Measurements from ENCODE around the gene SEC31A.
"Not testable (repeated sequence)": the region's sequence is repeated elsewhere in the genome, so short reads cannot be mapped to it uniquely, and the experiment has no call there.

The SEC31A gene

DNA sequence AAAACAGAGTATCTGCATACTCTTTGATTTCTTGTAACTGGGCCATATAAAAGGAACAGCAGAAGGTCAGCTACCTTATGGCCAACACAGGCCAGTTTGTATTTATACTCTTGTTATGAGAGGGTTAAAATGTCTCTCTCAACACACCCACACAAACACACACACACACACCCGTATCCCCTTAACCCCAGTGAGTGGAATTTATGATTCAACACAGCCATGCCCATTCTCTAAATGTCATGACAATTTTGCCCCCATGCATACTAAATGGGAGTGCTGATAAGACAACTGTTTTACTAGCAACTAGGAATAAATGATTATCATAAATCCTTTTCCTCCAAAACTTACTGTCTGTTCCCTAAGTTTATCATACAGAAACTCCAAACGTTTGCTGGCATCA lies 70.3 kb downstream of the SEC31A start:
- H3F3A ChIP-seq (ENCODE audit: insufficient read depth, low read length) = no peaks in the 10 kb centered on the region
- no peak for TF ChIP-seq CTCF (IDR thresholded peaks at IDR 0.05; ENCODE audit: low read length)
- no peak for TF ChIP-seq EZH2phosphoT487 (IDR thresholded peaks at IDR 0.05; ENCODE audit: low read length)
- no peak for TF ChIP-seq EZH2 (optimal IDR thresholded peaks at IDR 0.05; ENCODE audit: low read depth, low read length)

GRCh38 chr4:82818664-82819662 lies 72.0 kb downstream of the SEC31A start:
- Histone ChIP-seq H3K36me3 (replicated peaks; ENCODE audit: insufficient read depth, low read length) (peaks cover 5% of the 10 kb centered on the region; the same call in 1 of the 2 replicates), H3K4me3 (ENCODE audit: low read length) (no peak overlapping the region), H3K27ac (ENCODE audit: low read length) (no peak overlapping the region)

More for the DNA sequence above, 70.3 kb downstream of the SEC31A start:
- DNase-seq = no peak
- Histone ChIP-seq H3K9me3 (replicated peaks; ENCODE audit: insufficient read depth, low read length) (no peaks in the 10 kb centered on the region), H3K4me3 (ENCODE audit: low read length) (no peak overlapping the region), H3K4me1 (ENCODE audit: low read length) (no peaks in the 10 kb centered on the region), H4K20me1 (ENCODE audit: insufficient read depth, low read length) (no peaks in the 10 kb centered on the region), H3K9me2 (replicated peaks; ENCODE audit: insufficient read depth, low read length) (no peaks in the 10 kb centered on the region), H3K9ac (ENCODE audit: low read length) (no peak overlapping the region), H3K27me3 (replicated peaks; ENCODE audit: insufficient read depth, low read length) (no peaks in the 10 kb centered on the region), H3K36me3 (replicated peaks; ENCODE audit: insufficient read depth, low read length) (peaks cover 5% of the 10 kb centered on the region; the same call in 1 of the 2 replicates), H3K79me2 (ENCODE audit: low read length) (no peaks in the 10 kb centered on the region), H3K27ac (ENCODE audit: low read length) (no peak overlapping the region), H3K4me2 (ENCODE audit: low read depth, low read length) (no peak overlapping the region), H2AFZ (ENCODE audit: low read length) (no peak overlapping the region)

GRCh38 chr4:82816874-82817273 lies 74.1 kb downstream of the SEC31A start:
- not testable (repeated sequence) for H3F3A ChIP-seq (ENCODE audit: insufficient read depth, low read length)

More at GRCh38 chr4:82818664-82819662, 72.0 kb downstream of the SEC31A start:
- Histone ChIP-seq H3K4me2 (ENCODE audit: low read depth, low read length) (no peak overlapping the region), H3K27me3 (replicated peaks; ENCODE audit: insufficient read depth, low read length) (no peaks in the 10 kb centered on the region), H3F3A (ENCODE audit: insufficient read depth, low read length) (no peaks in the 10 kb centered on the region), H2AFZ (ENCODE audit: low read length) (no peak overlapping the region), H3K79me2 (ENCODE audit: low read length) (no peaks in the 10 kb centered on the region), H3K9me3 (replicated peaks; ENCODE audit: insufficient read depth, low read length) (no peaks in the 10 kb centered on the region), H3K4me1 (ENCODE audit: low read length) (no peaks in the 10 kb centered on the region), H3K9me2 (replicated peaks; ENCODE audit: insufficient read depth, low read length) (no peaks in the 10 kb centered on the region), H3K9ac (ENCODE audit: low read length) (no peak overlapping the region), H4K20me1 (ENCODE audit: insufficient read depth, low read length) (no peaks in the 10 kb centered on the region)
- TF ChIP-seq EZH2phosphoT487 (IDR thresholded peaks at IDR 0.05; ENCODE audit: low read length) (no peak), EZH2 (optimal IDR thresholded peaks at IDR 0.05; ENCODE audit: low read depth, low read length) (no peak), CTCF (IDR thresholded peaks at IDR 0.05; ENCODE audit: low read length) (no peak)
- DNase-seq = no peak

DNA sequence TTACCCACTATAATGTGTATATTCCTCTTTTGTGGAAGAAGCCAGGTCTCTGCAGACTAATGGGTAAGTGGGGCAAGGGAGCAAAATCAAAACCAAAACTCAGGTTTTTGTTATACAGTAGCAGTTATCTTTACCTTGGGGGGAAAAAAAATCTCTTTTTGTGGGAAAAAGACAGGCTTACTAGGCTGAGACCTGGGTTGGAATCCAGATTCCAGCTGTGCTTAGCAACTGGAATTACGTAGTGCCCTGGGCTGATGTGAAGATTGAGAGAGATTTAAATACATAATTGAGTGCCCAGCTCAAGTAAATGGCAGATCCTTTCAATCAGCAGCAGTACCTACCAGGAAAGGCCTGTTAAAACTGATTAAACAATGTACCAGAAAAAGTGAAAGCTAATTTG lies 76.9 kb downstream of the SEC31A start:
- no peak for DNase-seq
- H3K9me2 ChIP-seq (replicated peaks; ENCODE audit: insufficient read depth, low read length) = no peaks in the 10 kb centered on the region
- H3K27me3 ChIP-seq (replicated peaks; ENCODE audit: insufficient read depth, low read length) = no peaks in the 10 kb centered on the region
- H3K36me3 ChIP-seq (replicated peaks; ENCODE audit: insufficient read depth, low read length) = no peaks in the 10 kb centered on the region
- H3K9me3 ChIP-seq (replicated peaks; ENCODE audit: insufficient read depth, low read length) = no peaks in the 10 kb centered on the region
- no peaks in the 10 kb centered on the region for H3K4me1 ChIP-seq (ENCODE audit: low read length)
- no peak overlapping the region for H2AFZ ChIP-seq (ENCODE audit: low read length)
- H3F3A ChIP-seq (ENCODE audit: insufficient read depth, low read length) = no peaks in the 10 kb centered on the region
- no peaks in the 10 kb centered on the region for H3K79me2 ChIP-seq (ENCODE audit: low read length)
- H4K20me1 ChIP-seq (ENCODE audit: insufficient read depth, low read length) = no peaks in the 10 kb centered on the region
- no peak overlapping the region for H3K4me2 ChIP-seq (ENCODE audit: low read depth, low read length)
- H3K27ac ChIP-seq (ENCODE audit: low read length) = no peak overlapping the region
- H3K4me3 ChIP-seq (ENCODE audit: low read length) = no peak overlapping the region
- H3K9ac ChIP-seq (ENCODE audit: low read length) = no peak overlapping the region
- TF ChIP-seq CTCF (IDR thresholded peaks at IDR 0.05; ENCODE audit: low read length) (no peak), EZH2 (optimal IDR thresholded peaks at IDR 0.05; ENCODE audit: low read depth, low read length) (no peak), EZH2phosphoT487 (IDR thresholded peaks at IDR 0.05; ENCODE audit: low read length) (no peak)

More at GRCh38 chr4:82816874-82817273, 74.1 kb downstream of the SEC31A start:
- H3K4me1 ChIP-seq (ENCODE audit: low read length); H4K20me1 ChIP-seq (ENCODE audit: insufficient read depth, low read length); H3K27ac ChIP-seq (ENCODE audit: low read length); DNase-seq; H3K27me3 ChIP-seq (replicated peaks; ENCODE audit: insufficient read depth, low read length); H2AFZ ChIP-seq (ENCODE audit: low read length); H3K36me3 ChIP-seq (replicated peaks; ENCODE audit: insufficient read depth, low read length); H3K9me2 ChIP-seq (replicated peaks; ENCODE audit: insufficient read depth, low read length); H3K9ac ChIP-seq (ENCODE audit: low read length); H3K9me3 ChIP-seq (replicated peaks; ENCODE audit: insufficient read depth, low read length); H3K4me3 ChIP-seq (ENCODE audit: low read length); H3K79me2 ChIP-seq (ENCODE audit: low read length); H3K4me2 ChIP-seq (ENCODE audit: low read depth, low read length): not testable (repeated sequence)
